Fibroblast of pulmonary artery (primary cell): ENCODE data around the gene LRCH1.

ENCODE experiments used
- DNase-seq: peaks from one replicate; pipeline ENCODE4 v3.0.0-alpha.2; 2010; ENCODE audit warnings: low read depth
- H3K4me3 ChIP-seq: replicated peaks from 2 replicates; pipeline ENCODE4 v1.5.1; 2011; ENCODE audit warnings: low read depth, mild to moderate bottlenecking, control low read depth, low read length, moderate library complexity
- CTCF ChIP-seq: IDR thresholded peaks from 2 replicates; pipeline ENCODE4 v1.5.1; 2011; ENCODE audit warnings: mild to moderate bottlenecking, control low read depth, low read length, inconsistent platforms; ENCODE audit errors: missing control alignments

LRCH1 gene

GRCh38 chr13:46644816-46645215 lies 91.8 kb downstream of the LRCH1 start:
- no peak for TF ChIP-seq CTCF
- H3K4me3 ChIP-seq: no peak overlapping the region
- DNase-seq: no peak

GRCh38 chr13:46647512-46648065 lies 94.6 kb downstream of the LRCH1 start:
- DNase-seq: no peak
- TF ChIP-seq CTCF: no peak
- H3K4me3 ChIP-seq: no peak overlapping the region

- no peak for DNase-seq
- no peak for TF ChIP-seq CTCF
- no peak overlapping the region for H3K4me3 ChIP-seq
Observed at GRCh38 chr13:46648166-46648607, 95.2 kb downstream of the LRCH1 start.

- no peak for TF ChIP-seq CTCF
- no peak overlapping the region for H3K4me3 ChIP-seq
Observed at GRCh38 chr13:46649816-46650215, 96.8 kb downstream of the LRCH1 start.

GRCh38 chr13:46654951-46655350 lies 102.0 kb downstream of the LRCH1 start:
- TF ChIP-seq CTCF: no peak
- no peak overlapping the region for H3K4me3 ChIP-seq
- no peak for DNase-seq

More at GRCh38 chr13:46649816-46650215, 96.8 kb downstream of the LRCH1 start:
- no peak for DNase-seq

GRCh38 chr13:46655377-46656180 lies 102.6 kb downstream of the LRCH1 start:
- DNase-seq: peak; percentile 67
- TF ChIP-seq CTCF: no peak
- peak overlapping the region; percentile 20 for H3K4me3 ChIP-seq
